Stimulated activated naive CD8-positive, alpha-beta T cell treated with anti-CD3 and anti-CD28 coated beads, Interleukin-15, amount 100 ng/mL, for 72 hours (primary cell): Measurements from ENCODE around the gene PIK3CG.
A peak's percentile ranks its signal among the peaks of the same experiment; 100 is the strongest.
"Not testable (repeated sequence)": the region's sequence is repeated elsewhere in the genome, so short reads cannot be mapped to it uniquely, and the experiment has no call there.

Experiments
- ATAC-seq: fragments of 150-1000 bp; cut with Tn5 transposase; 2 replicates; pipeline ENCODE4 v1.10.0; 2021; ENCODE audit warnings: mild to moderate bottlenecking, moderate library complexity
- DNase-seq, 2 donors: peaks; one replicate each; pipeline ENCODE4 v3.0.0; 2021 to 2022
- H3K27ac Mint-ChIP-seq, 2 donors: one replicate each; pipeline ENCODE4 v1.8.0; 2022; ENCODE audit warnings: mild to moderate bottlenecking in 2 of 2, mixed read lengths in 2 of 2, moderate library complexity in 2 of 2
- H3K27me3 Mint-ChIP-seq: one replicate; pipeline ENCODE4 v1.8.0; 2022; ENCODE audit warnings: mixed read lengths
- H3K4me1 Mint-ChIP-seq: one replicate; pipeline ENCODE4 v1.8.0; 2022; ENCODE audit warnings: mild to moderate bottlenecking, mixed read lengths
- H3K4me3 Mint-ChIP-seq, 2 donors: one replicate each; pipeline ENCODE4 v1.8.0; 2022; ENCODE audit warnings: mild to moderate bottlenecking in 2 of 2, mixed read lengths in 2 of 2, moderate library complexity in 1 of 2
- H3K9me3 Mint-ChIP-seq, 2 donors: one replicate each; pipeline ENCODE4 v1.8.0; 2022; ENCODE audit warnings: mixed read lengths in 2 of 2

Gene PIK3CG

GRCh38 chr7:106865130-106866041, at the start of gene PIK3CG:
Gene PIK3CG (plus strand): TSS chr7:106865282. CDS start chr7:106867562, 2,280 bp downstream.
- H3K4me3 Mint-ChIP-seq: peak within 1 kb of the TSS; percentile 87 to 96
- H3K27ac Mint-ChIP-seq: peak within 1 kb of the TSS; percentile 63 to 98
- ATAC-seq: peak; percentile 86
- no peak for DNase-seq
- no peaks in the 10 kb centered on the region for H3K27me3 Mint-ChIP-seq
- H3K4me1 Mint-ChIP-seq: peaks cover 73% of the 10 kb centered on the region
- H3K9me3 Mint-ChIP-seq: no peaks in the 10 kb centered on the region

DNA sequence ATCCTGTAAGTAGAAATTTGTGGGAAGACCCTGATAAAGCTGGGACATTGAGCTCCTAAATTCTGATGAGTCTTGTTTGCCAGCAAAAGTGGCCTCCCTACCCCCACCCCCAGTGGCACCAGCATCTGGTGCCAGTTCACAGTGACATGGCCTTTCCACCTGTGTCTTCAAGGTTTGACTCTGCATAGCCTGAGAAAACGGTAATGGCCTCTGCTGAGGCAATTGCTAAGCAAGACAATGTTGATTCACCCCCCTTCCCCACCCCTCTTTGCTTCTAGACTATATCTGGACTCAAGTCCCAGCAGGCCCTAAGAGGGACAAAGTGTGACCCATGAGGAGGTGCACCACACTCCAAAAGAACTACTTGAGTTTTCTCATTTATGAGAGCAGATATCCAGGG, 48.0 kb upstream of the PIK3CG start:
- no peak for ATAC-seq
- Mint-ChIP-seq H3K27me3 (no peaks in the 10 kb centered on the region), H3K4me1 (peaks cover 1% of the 10 kb centered on the region), H3K4me3 (no peak overlapping the region), H3K27ac (no peak overlapping the region), H3K9me3 (no peaks in the 10 kb centered on the region)
- DNase-seq: no peak

GRCh38 chr7:106818736-106819135, 46.3 kb upstream of the PIK3CG start:
- no peak for ATAC-seq
- Mint-ChIP-seq H3K4me3 (no peak overlapping the region), H3K27ac (no peak overlapping the region), H3K4me1 (no peaks in the 10 kb centered on the region), H3K27me3 (no peaks in the 10 kb centered on the region), H3K9me3 (peaks cover 0 to 8% of the 10 kb centered on the region in 2 donors)
- DNase-seq: no peak

DNA sequence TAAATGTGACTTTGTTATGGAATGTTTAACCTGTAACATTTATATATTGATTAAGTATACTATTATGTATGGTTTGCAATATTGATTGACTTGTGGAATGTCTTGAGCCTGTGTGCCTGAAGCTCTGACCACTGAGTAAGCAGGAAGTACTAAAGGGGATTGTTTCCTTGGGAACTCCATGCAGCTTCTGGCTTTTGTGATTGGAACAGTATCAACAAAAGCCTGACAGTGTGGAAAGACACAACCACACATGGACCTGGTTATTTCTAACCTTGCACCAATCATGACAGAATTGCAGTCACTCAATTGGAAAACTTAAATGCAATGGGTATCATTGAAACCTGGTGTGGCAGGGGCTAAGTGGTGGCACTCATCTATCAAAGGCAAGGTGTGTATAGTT, 45.5 kb upstream of the PIK3CG start:
- DNase-seq (no peak), ATAC-seq (no peak)
- no peak overlapping the region for H3K27ac Mint-ChIP-seq
- peaks cover 0 to 8% of the 10 kb centered on the region in 2 donors for H3K9me3 Mint-ChIP-seq
- no peaks in the 10 kb centered on the region for H3K27me3 Mint-ChIP-seq
- no peak overlapping the region for H3K4me3 Mint-ChIP-seq
- H3K4me1 Mint-ChIP-seq: no peaks in the 10 kb centered on the region

DNA sequence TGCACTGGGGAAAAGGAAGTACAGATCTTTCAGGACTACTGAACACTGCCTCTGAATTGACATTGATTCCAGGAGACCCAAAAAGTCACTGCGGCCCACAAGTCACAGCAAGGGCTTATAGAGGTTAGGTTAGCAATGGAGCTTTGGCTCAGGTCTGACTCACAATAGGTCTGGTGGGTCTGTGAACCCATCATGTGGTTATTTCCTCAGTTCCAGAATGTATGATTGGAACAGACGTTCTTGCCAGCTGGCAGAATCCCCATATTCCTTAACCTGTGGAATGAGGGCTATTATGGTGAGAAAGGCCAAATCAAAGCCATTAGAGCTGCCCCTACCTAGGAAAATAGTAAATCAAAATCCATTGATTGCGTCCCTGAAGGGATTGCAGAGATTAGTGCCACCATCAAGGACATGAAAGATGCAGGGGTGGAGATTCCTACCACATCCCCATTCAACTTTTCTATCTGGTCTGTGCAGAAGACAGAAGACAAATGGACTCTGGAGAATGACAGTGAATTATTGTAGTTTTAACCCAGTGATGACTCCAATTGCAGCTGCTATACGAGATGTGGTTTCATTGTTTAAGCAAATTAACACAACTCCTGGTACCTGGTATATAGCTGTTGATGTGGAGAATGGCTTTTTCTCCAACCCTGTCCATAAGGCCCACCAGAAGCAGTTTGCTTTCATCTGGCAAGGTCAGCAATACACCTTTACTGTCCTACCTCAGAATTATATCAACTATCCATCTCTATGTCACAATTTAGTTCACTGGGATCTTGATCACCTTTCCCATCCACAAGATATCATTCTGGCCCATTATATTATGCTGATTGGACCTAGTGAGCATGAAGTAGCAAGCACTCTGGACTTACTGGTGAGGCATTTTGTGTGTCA, 44.5 kb upstream of the PIK3CG start:
- ATAC-seq (no peak), DNase-seq (no peak)
- Mint-ChIP-seq H3K27me3 (no peaks in the 10 kb centered on the region), H3K4me3 (no peak overlapping the region), H3K9me3 (peaks cover 0 to 8% of the 10 kb centered on the region in 2 donors), H3K27ac (no peak overlapping the region), H3K4me1 (no peaks in the 10 kb centered on the region)

DNA sequence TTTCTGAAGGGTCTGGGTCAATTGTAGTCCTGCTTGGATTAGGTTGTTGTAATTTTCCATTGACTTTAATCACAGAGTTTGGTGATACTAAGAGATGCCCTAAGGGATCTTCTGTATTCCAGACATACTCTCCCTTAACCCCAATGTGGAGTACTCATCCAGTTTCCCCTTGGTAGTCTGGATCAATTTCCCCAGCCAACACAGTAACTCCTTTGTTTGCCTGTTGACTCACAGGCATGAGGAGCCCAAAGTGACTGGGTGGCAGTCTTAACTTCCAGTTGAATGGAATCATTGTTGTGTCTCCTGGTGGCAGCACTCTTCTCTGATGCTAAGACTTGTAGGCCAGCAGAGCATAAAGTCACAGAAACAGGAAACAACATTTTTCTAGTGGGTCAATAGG, 41.5 kb upstream of the PIK3CG start:
- Mint-ChIP-seq H3K4me1 (no peaks in the 10 kb centered on the region), H3K27me3 (no peaks in the 10 kb centered on the region), H3K4me3 (no peak overlapping the region), H3K9me3 (peaks cover 0 to 8% of the 10 kb centered on the region in 2 donors), H3K27ac (peak overlapping the region in 1 of 2 donors; percentile 54)
- DNase-seq (no peak), ATAC-seq (no peak)

DNA sequence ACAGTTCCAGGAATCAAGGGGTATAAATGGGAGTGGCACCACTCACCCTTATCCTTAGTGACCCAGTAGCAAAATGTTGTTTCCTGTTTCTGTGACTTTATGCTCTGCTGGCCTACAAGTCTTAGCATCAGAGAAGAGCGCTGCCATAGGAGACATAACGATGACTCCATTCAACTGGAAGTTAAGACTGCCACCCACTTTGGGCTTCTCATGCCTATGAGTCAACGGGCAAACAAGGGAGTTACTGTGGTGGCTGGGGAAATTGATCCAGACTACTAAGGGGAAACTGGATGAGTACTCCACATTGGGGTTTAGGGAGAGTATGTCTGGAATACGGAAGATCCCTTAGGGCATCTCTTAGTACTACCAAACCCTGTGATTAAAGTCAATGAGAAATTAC, 40.6 kb upstream of the PIK3CG start:
- no peak for ATAC-seq
- Mint-ChIP-seq H3K4me1 (no peaks in the 10 kb centered on the region), H3K27me3 (no peaks in the 10 kb centered on the region), H3K27ac (no peak overlapping the region), H3K9me3 (peaks cover 2 to 8% of the 10 kb centered on the region in 2 donors), H3K4me3 (no peak overlapping the region)
- DNase-seq: no peak

- Mint-ChIP-seq H3K27ac (no peak overlapping the region), H3K4me3 (no peak overlapping the region)
- ATAC-seq: no peak
Observed at GRCh38 chr7:106827626-106828025, 37.5 kb upstream of the PIK3CG start.

DNA sequence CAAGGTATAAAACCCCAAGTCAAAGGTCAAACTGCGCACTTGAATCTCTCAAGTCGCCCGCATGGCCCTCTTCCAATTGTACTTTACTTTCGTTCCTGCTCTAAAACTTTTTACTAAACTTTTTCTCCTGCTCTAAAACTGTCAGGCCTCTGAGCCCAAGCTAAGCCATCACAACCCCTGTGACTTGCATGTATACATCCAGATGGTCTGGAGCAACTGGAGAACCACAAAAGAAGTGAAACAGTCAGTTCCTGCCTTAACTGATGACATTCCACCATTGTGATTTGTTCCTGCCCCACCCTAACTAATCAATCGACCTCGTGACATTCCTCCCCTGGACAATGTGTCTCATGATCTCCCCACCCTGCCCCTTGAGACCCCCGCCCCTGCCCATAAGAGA, 35.6 kb upstream of the PIK3CG start:
- Mint-ChIP-seq H3K4me1 (no peaks in the 10 kb centered on the region), H3K4me3 (no peak overlapping the region), H3K9me3 (peaks cover 18% of the 10 kb centered on the region in 2 donors), H3K27me3 (no peaks in the 10 kb centered on the region), H3K27ac (no peak overlapping the region)
- no peak for ATAC-seq
- no peak for DNase-seq

More at GRCh38 chr7:106827626-106828025, 37.5 kb upstream of the PIK3CG start:
- no peaks in the 10 kb centered on the region for H3K27me3 Mint-ChIP-seq
- H3K9me3 Mint-ChIP-seq: peaks cover 18 to 22% of the 10 kb centered on the region in 2 donors
- no peaks in the 10 kb centered on the region for H3K4me1 Mint-ChIP-seq
- DNase-seq: no peak

DNA sequence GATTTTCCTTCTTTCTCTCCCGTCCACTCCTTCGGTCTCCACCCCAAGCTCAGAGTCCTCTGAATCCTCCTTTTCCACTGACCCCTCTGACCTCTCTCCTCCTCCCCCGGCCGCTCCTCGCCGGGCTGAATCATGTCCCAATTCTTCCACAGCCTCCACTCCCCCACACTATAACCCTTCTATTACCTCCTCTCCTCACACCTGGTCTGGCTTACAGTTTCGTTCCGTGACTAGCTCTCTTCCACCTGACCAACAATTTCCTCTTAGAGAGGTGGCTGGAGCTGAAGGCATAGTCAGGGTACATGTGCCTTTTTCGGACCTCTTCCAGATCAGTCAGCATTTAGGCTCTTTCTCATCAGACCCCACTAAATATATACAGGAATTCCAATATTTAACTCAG, 34.2 kb upstream of the PIK3CG start:
- H3K4me1 Mint-ChIP-seq, ATAC-seq, H3K27me3 Mint-ChIP-seq, H3K4me3 Mint-ChIP-seq, H3K27ac Mint-ChIP-seq, DNase-seq: not testable (repeated sequence)
- peaks cover 18% of the 10 kb centered on the region in 2 donors for H3K9me3 Mint-ChIP-seq

DNA sequence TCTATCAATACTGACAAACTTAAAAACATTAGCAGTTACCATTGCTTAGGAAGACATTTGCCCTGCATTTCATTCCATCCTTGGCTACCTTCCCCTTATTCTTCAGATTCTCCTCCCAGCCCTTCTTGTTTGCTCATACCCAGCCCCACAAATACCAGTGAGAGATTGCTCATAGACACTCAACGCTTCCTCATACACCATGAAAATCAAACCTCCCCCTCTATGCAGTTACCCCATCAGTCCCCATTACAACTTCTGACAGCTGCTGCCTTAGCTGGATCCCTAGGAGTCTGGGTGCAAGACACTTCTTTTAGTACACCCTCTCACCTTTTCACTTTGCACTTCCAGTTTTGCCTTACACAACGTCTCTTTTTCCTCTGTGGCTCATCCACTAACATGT, 28.3 kb upstream of the PIK3CG start:
- peaks cover 0 to 6% of the 10 kb centered on the region in 2 donors for H3K9me3 Mint-ChIP-seq
- ATAC-seq: no peak
- no peak overlapping the region for H3K27ac Mint-ChIP-seq
- no peaks in the 10 kb centered on the region for H3K27me3 Mint-ChIP-seq
- no peaks in the 10 kb centered on the region for H3K4me1 Mint-ChIP-seq
- no peak overlapping the region for H3K4me3 Mint-ChIP-seq
- no peak for DNase-seq

DNA sequence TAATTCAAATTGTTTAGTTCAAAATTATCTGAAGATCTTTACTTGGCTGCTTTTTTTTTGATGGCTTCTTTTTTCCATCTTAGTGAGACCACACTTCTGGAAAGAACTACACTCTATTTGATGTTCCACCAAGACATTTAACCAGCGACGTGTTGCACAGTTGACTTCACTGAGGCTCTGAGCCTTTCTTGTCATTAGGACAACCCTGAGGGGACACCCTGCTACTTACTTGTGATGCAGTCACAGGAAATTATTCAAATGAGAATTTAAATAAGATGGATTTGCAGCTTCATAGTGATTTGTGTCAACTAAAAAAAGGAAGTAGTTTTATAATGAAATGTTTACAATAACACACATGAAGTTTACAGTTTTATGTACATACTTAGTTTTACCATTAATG, 25.6 kb upstream of the PIK3CG start:
- no peak overlapping the region for H3K27ac Mint-ChIP-seq
- no peaks in the 10 kb centered on the region for H3K4me1 Mint-ChIP-seq
- ATAC-seq: no peak
- DNase-seq: no peak
- H3K27me3 Mint-ChIP-seq: no peaks in the 10 kb centered on the region
- H3K9me3 Mint-ChIP-seq: peaks cover 0 to 6% of the 10 kb centered on the region in 2 donors
- no peak overlapping the region for H3K4me3 Mint-ChIP-seq

- H3K27ac Mint-ChIP-seq: peak overlapping the region in 1 of 2 donors; percentile 9
- ATAC-seq (no peak), DNase-seq (no peak)
- H3K27me3 Mint-ChIP-seq: peaks cover 5% of the 10 kb centered on the region
- no peaks in the 10 kb centered on the region for H3K4me1 Mint-ChIP-seq
- H3K9me3 Mint-ChIP-seq: peaks cover 0 to 6% of the 10 kb centered on the region in 2 donors
- H3K4me3 Mint-ChIP-seq: no peak overlapping the region
Observed at GRCh38 chr7:106840342-106840741, 24.7 kb upstream of the PIK3CG start.

- DNase-seq: no peak
- no peak overlapping the region for H3K4me3 Mint-ChIP-seq
- H3K27me3 Mint-ChIP-seq: peaks cover 7% of the 10 kb centered on the region
- ATAC-seq: no peak
- no peaks in the 10 kb centered on the region for H3K4me1 Mint-ChIP-seq
- peaks cover 0 to 6% of the 10 kb centered on the region in 2 donors for H3K9me3 Mint-ChIP-seq
- H3K27ac Mint-ChIP-seq: no peak overlapping the region
Observed at GRCh38 chr7:106841896-106842390, 23.1 kb upstream of the PIK3CG start.

GRCh38 chr7:106844279-106844997, 20.6 kb upstream of the PIK3CG start:
- H3K9me3 Mint-ChIP-seq: peaks cover 4 to 6% of the 10 kb centered on the region in 2 donors
- no peak overlapping the region for H3K4me3 Mint-ChIP-seq
- no peak overlapping the region for H3K27ac Mint-ChIP-seq
- no peak for ATAC-seq
- H3K4me1 Mint-ChIP-seq: no peaks in the 10 kb centered on the region
- peaks cover 7% of the 10 kb centered on the region for H3K27me3 Mint-ChIP-seq
- no peak for DNase-seq
